ENCODE measurements around the gene PARD6B. TPM values are rescaled to one million over a fixed set of nuclear protein-coding genes. Genes with fewer than 3 reads are reported as not detected.
"Not testable (repeated sequence)": the region's sequence is repeated elsewhere in the genome, so short reads cannot be mapped to it uniquely, and the experiment has no call there.

The PARD6B gene
- total RNA-seq, 4 donors from 2014 or later, result 1.1 to 20.5 (median 5.9) TPM

GRCh38 chr20:50772420-50773185, 41.2 kb downstream of the PARD6B start:
- no peak for TF ChIP-seq CTCF (IDR thresholded peaks at IDR 0.05)
- ATAC-seq (ENCODE audit: low FRiP score), result no peak
- DNase-seq (ENCODE audit: low spot score), result no peak

GRCh38 chr20:50774515-50774914, 43.1 kb downstream of the PARD6B start:
- ATAC-seq (ENCODE audit: low FRiP score), result no peak
- TF ChIP-seq CTCF (IDR thresholded peaks at IDR 0.05), result no peak
- no peak for DNase-seq (ENCODE audit: low spot score)

- ATAC-seq (ENCODE audit: low FRiP score) (no peak), DNase-seq (ENCODE audit: low spot score) (no peak)
- no peak for TF ChIP-seq CTCF (IDR thresholded peaks at IDR 0.05)
Measured at GRCh38 chr20:50776122-50776817, 44.9 kb downstream of the PARD6B start.

GRCh38 chr20:50777373-50777772, 46.0 kb downstream of the PARD6B start:
- no peak for ATAC-seq (ENCODE audit: low FRiP score)
- DNase-seq (ENCODE audit: low spot score), result no peak
- TF ChIP-seq CTCF (IDR thresholded peaks at IDR 0.05), result no peak

- not testable (repeated sequence) for ATAC-seq (ENCODE audit: low FRiP score); DNase-seq (ENCODE audit: low spot score)
Measured at GRCh38 chr20:50778994-50779393, 47.6 kb downstream of the PARD6B start.

GRCh38 chr20:50783390-50783789, 52.0 kb downstream of the PARD6B start:
- ATAC-seq (ENCODE audit: low FRiP score), result no peak
- no peak for TF ChIP-seq CTCF (IDR thresholded peaks at IDR 0.05)
- DNase-seq (ENCODE audit: low spot score), result no peak

GRCh38 chr20:50783903-50784302, 52.5 kb downstream of the PARD6B start:
- TF ChIP-seq CTCF (IDR thresholded peaks at IDR 0.05), result no peak
- DNase-seq (ENCODE audit: low spot score), result no peak
- no peak for ATAC-seq (ENCODE audit: low FRiP score)
